SU-DHL-6 (cell line): ENCODE measurements around the gene SLC6A8.
"Not testable (repeated sequence)": the region's sequence is repeated elsewhere in the genome, so short reads cannot be mapped to it uniquely, and the experiment has no call there.

Source experiments
- H2AFZ ChIP-seq: fragments of 200-600 bp; sonication (generic); 2 replicates; pipeline ENCODE4 v1.6.1; 2014; ENCODE audit warnings: low read depth, mild to moderate bottlenecking, moderate library complexity, mixed read lengths, antibody characterized with exemption, low read length; ENCODE audit not compliant: severe bottlenecking
- H3F3A ChIP-seq: fragments of 200-600 bp; shearing (Covaris generic); 2 replicates; pipeline ENCODE4 v1.6.0; 2016; ENCODE audit warnings: antibody characterized with exemption, mild to moderate bottlenecking; ENCODE audit not compliant: insufficient read depth
- H3K27ac ChIP-seq: fragments of 200-600 bp; sonication (generic); 2 replicates; pipeline ENCODE4 v1.5.1; 2016; ENCODE audit warnings: low read depth, mild to moderate bottlenecking, low read length, moderate library complexity, mixed read lengths
- H3K27me3 ChIP-seq: fragments of 200-600 bp; sonication (generic), shearing (Covaris generic); 2 replicates; pipeline ENCODE4 v1.6.0; 2014; ENCODE audit warnings: mild to moderate bottlenecking, low read length
- H3K36me3 ChIP-seq: fragments of 200-600 bp; sonication (generic); 2 replicates; pipeline ENCODE4 v1.6.1; 2014; ENCODE audit warnings: mild to moderate bottlenecking, low read length, mixed read lengths
- H3K4me2 ChIP-seq: fragments of 300-600, 200-600 bp; shearing (Covaris generic), sonication (generic); 2 replicates; pipeline ENCODE4 v1.6.0; 2014; ENCODE audit warnings: low read length, low read depth, mild to moderate bottlenecking; ENCODE audit not compliant: poor library complexity, severe bottlenecking
- H3K4me3 ChIP-seq: fragments of 200-600 bp; sonication (generic); 2 replicates; pipeline ENCODE4 v1.5.1; 2014; ENCODE audit warnings: antibody characterized with exemption, low read length, mild to moderate bottlenecking, mixed read lengths; ENCODE audit not compliant: insufficient read depth, poor library complexity, severe bottlenecking
- H3K79me2 ChIP-seq: fragments of 200-600 bp; sonication (generic); 2 replicates; pipeline ENCODE4 v1.6.1; 2014; ENCODE audit warnings: mild to moderate bottlenecking, low read length, moderate library complexity; ENCODE audit not compliant: insufficient read depth
- H3K9ac ChIP-seq: fragments of 200-600 bp; sonication (generic); 2 replicates; pipeline ENCODE4 v1.7.0; 2014; ENCODE audit warnings: mild to moderate bottlenecking, low read length
- H3K9me2 ChIP-seq: fragments of 200-600 bp; sonication (generic); replicated peaks from 2 replicates; pipeline ENCODE4 v1.6.1; 2014; ENCODE audit warnings: low read length; ENCODE audit not compliant: insufficient read depth
- H3K9me3 ChIP-seq: fragments of 200-600 bp; sonication (generic); 2 replicates; pipeline ENCODE4 v1.6.1; 2014; ENCODE audit warnings: low read length, mixed read lengths; ENCODE audit not compliant: insufficient read depth
- H4K20me1 ChIP-seq: fragments of 200-600 bp; sonication (generic); 2 replicates; pipeline ENCODE4 v1.6.1; 2014; ENCODE audit warnings: low read depth, mild to moderate bottlenecking, antibody characterized with exemption, low read length, moderate library complexity, mixed read lengths
- EZH2phosphoT487 ChIP-seq: fragments of 200-600 bp; sonication (generic), shearing (Covaris generic); conservative IDR thresholded peaks from 2 replicates; pipeline ENCODE4 v1.6.1; 2018; ENCODE audit warnings: mild to moderate bottlenecking, antibody characterized with exemption, low read length, moderate library complexity, mixed read lengths
- TF ChIP-seq, protein P1 (sequence below): fragments of 200-600 bp; sonication (generic); IDR thresholded peaks from one replicate; pipeline ENCODE4 v1.5.1; 2017; ENCODE audit warnings: antibody characterized with exemption, mild to moderate bottlenecking, low read length, moderate library complexity; ENCODE audit not compliant: insufficient read depth, poor library complexity, severe bottlenecking

The SLC6A8 gene

DNA sequence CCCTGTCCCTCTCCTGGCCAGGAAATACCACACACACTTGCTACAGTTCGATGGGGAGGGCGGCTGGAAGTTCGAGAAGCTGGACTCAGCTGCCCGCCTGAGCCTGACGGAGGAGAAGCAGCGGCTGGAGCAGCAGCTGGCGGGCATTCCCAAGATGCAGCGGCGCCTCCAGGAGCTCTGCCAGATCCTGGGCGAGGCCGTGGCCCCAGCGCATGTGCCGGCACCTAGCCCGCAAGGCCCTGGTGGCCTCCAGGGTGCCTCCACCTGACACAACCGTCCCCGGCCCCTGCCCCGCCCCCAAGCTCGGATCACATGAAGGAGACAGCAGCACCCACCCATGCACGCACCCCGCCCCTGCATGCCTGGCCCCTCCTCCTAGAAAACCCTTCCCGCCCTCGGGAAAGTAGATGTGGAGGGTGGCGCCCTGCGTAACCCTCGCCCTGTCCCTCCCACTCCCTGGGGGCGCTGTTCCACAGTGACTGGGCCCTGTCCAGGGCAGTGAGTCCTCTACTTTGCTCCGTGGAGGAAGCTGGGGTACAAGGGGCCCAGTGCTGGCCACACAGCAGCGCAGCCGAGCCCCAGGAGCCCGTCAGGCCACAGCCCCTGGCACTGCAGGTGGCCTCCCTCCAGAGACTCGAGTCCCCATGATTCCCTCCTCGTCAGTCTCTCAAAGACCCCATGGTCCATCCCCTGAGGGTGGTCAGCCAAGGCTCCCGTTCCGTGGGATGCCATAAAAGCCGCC is 55.9 kb downstream of the SLC6A8 start:
- not testable (repeated sequence) for H3K27me3 ChIP-seq, H2AFZ ChIP-seq, H3K9ac ChIP-seq, H3F3A ChIP-seq, H4K20me1 ChIP-seq, H3K27ac ChIP-seq, H3K9me3 ChIP-seq, H3K4me3 ChIP-seq, H3K9me2 ChIP-seq, H3K4me2 ChIP-seq, H3K79me2 ChIP-seq, H3K36me3 ChIP-seq

DNA sequence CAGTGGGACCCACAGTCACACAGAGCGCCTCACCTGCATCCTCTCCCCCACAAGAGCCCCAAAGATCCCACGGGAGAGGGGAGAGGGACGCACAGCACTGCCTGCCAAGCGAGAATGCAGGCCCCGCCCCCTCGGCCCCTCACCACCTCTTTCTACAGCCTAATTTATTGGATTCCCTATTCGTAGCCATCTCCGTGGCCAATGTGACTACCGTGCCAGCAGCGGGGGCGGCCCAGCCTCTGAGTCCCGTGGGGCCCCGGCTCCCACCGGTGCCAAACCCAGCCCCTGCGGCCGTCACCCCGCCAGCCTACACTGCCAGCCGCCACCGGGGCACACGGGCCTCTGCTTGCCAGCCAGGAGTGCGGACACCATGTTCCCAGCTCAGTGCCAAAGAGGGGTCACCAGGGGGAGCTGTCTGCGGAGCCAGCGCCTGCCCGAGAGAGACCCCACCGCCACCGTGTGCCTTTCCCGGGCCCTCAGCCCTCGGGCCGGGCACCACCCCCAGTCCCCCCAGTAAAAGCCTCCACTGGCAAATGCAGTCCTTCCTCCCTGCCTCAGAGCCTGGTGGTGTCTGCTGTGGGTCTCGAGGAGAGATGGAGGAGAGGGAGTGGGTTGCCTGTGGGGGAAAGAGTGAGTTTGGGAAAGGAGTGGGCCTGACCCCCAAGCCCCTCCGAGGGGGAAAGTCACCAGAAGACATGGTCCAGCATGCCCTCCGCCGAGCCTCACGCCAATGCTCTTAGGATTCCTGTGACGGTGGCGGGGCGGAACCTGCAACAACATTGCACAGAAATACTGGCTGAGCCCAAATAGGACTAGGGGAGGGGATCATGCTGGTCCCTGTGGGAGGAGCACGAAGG is 56.7 kb downstream of the SLC6A8 start:
- Histone ChIP-seq H3F3A (no peaks in the 10 kb centered on the region), H3K27me3 (no peaks in the 10 kb centered on the region), H3K9ac (no peak overlapping the region), H3K4me3 (no peak overlapping the region), H3K4me2 (no peak overlapping the region), H2AFZ (no peak overlapping the region), H3K27ac (no peak overlapping the region), H3K79me2 (no peaks in the 10 kb centered on the region), H4K20me1 (no peaks in the 10 kb centered on the region), H3K36me3 (no peaks in the 10 kb centered on the region), H3K9me2 (no peaks in the 10 kb centered on the region), H3K9me3 (no peaks in the 10 kb centered on the region)
- TF ChIP-seq, protein P1, sequence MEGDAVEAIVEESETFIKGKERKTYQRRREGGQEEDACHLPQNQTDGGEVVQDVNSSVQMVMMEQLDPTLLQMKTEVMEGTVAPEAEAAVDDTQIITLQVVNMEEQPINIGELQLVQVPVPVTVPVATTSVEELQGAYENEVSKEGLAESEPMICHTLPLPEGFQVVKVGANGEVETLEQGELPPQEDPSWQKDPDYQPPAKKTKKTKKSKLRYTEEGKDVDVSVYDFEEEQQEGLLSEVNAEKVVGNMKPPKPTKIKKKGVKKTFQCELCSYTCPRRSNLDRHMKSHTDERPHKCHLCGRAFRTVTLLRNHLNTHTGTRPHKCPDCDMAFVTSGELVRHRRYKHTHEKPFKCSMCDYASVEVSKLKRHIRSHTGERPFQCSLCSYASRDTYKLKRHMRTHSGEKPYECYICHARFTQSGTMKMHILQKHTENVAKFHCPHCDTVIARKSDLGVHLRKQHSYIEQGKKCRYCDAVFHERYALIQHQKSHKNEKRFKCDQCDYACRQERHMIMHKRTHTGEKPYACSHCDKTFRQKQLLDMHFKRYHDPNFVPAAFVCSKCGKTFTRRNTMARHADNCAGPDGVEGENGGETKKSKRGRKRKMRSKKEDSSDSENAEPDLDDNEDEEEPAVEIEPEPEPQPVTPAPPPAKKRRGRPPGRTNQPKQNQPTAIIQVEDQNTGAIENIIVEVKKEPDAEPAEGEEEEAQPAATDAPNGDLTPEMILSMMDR: no peak
- no peak for TF ChIP-seq EZH2phosphoT487

DNA sequence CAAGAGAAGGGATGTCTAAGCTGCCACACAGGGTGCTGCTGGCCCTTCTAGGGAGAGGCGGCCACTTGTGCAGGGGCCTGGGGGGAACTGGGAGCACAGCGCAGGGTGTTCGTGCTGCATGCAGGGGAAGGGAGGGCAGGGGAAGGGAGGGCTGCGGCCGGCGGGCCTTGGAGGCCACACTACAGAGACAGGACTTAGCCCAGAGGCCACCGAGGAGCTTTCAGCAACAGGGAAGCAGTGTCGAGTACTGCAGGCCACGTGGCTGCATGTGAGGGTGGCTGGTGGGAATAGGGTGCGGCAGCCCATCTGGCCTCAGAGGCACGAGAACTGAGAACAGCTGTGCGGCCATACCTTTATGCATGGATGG is 57.3 kb downstream of the SLC6A8 start:
- not testable (repeated sequence) for H3K9me2 ChIP-seq, H3K4me2 ChIP-seq, H3F3A ChIP-seq, H2AFZ ChIP-seq, H3K27me3 ChIP-seq, H3K27ac ChIP-seq, H3K79me2 ChIP-seq, H3K9ac ChIP-seq, H3K9me3 ChIP-seq, H3K4me3 ChIP-seq, H4K20me1 ChIP-seq, H3K36me3 ChIP-seq
